A673 (cell line): ENCODE results near the gene KCNQ1. TPM values are rescaled to one million over a fixed set of nuclear protein-coding genes. Genes with fewer than 3 reads are reported as not detected.

Source experiments
- BruUV-seq: library from RNA; stranded (reverse); fragments of 400-500 nt; replicated peaks from 2 replicates; lab custom pipeline; 2021; lab: Mats Ljungman, UMichigan
- CTCF ChIA-PET: fragments of 300-600 bp; sonication (Branson Sonifier 250); formaldehyde crosslinking; loops from one replicate; lab custom pipeline; 2022; ENCODE audit warnings: antibody characterized with exemption; lab: Charles Lee
- POLR2A ChIA-PET: fragments of 300-600 bp; sonication (Branson Sonifier 250); formaldehyde crosslinking; loops from one replicate; lab custom pipeline; 2022; ENCODE audit warnings: antibody characterized with exemption; ENCODE audit not compliant: low non-redundant PET; lab: Charles Lee
- DNase-seq: peaks from one replicate; pipeline ENCODE4 v3.0.0-alpha.2; 2015; ENCODE audit warnings: low spot score
- H3K27ac ChIP-seq: fragments of 200-600 bp; sonication (generic); 2 replicates; pipeline ENCODE4 v1.5.1; 2016; ENCODE audit warnings: mixed run types, low read depth, mild to moderate bottlenecking, mixed read lengths, antibody characterized with exemption, low read length; ENCODE audit not compliant: poor library complexity, severe bottlenecking
- H3K27me3 ChIP-seq: fragments of 200-600 bp; sonication (generic); replicated peaks from 2 replicates; pipeline ENCODE4 v1.6.1; 2017; ENCODE audit warnings: mixed run types, low read depth, mild to moderate bottlenecking, mixed read lengths, antibody characterized with exemption, low read length; ENCODE audit not compliant: insufficient read depth, poor library complexity
- H3K36me3 ChIP-seq: fragments of 200-600 bp; sonication (generic); 2 replicates; pipeline ENCODE4 v1.6.1; 2016; ENCODE audit warnings: mixed run types, mild to moderate bottlenecking, mixed read lengths, antibody characterized with exemption, low read length; ENCODE audit not compliant: insufficient read depth, poor library complexity, severe bottlenecking
- H3K4me1 ChIP-seq: fragments of 200-600 bp; sonication (generic); 2 replicates; pipeline ENCODE4 v1.6.1; 2017; ENCODE audit warnings: mixed run types, mild to moderate bottlenecking, mixed read lengths, antibody characterized with exemption, low read length; ENCODE audit not compliant: insufficient read depth, poor library complexity, severe bottlenecking
- H3K4me3 ChIP-seq: fragments of 200-600 bp; sonication (generic); 2 replicates; pipeline ENCODE4 v1.5.1; 2016; ENCODE audit warnings: low read depth, mixed run types, mild to moderate bottlenecking, mixed read lengths, low read length; ENCODE audit not compliant: poor library complexity, severe bottlenecking
- H3K9me3 ChIP-seq: fragments of 200-600 bp; sonication (generic); 2 replicates; pipeline ENCODE4 v1.6.1; 2016; ENCODE audit warnings: mixed run types, low read depth, mild to moderate bottlenecking, mixed read lengths, antibody characterized with exemption, low read length; ENCODE audit not compliant: poor library complexity, severe bottlenecking
- EZH2 ChIP-seq: fragments of 200-600 bp; sonication (generic); IDR thresholded peaks from 2 replicates; pipeline ENCODE4 v1.6.1; 2017; ENCODE audit warnings: borderline replicate concordance, low read depth, mild to moderate bottlenecking, mixed read lengths, antibody characterized with exemption, low read length; ENCODE audit not compliant: poor library complexity, severe bottlenecking
- intact Hi-C: fragments of 100-400 bp; cut with micrococcal nuclease; formaldehyde crosslinking; loops from one replicate; pipeline ENCODE4 v1.10.0; 2022; ENCODE audit not compliant: unreplicated experiment
- total RNA-seq: library from RNA; stranded (reverse); gene quantifications from 2 replicates; pipeline ENCODE4 v1.2.3, GENCODE V29; 2021
- TF ChIP-seq, protein P1 (sequence below): fragments of 300-800, 200-600 bp; sonication (generic); conservative IDR thresholded peaks from 2 replicates; pipeline ENCODE4 v1.5.1; 2017; ENCODE audit warnings: low read depth, mild to moderate bottlenecking, antibody characterized with exemption, low read length, moderate library complexity, mixed read lengths

Gene KCNQ1
- total RNA-seq, 1 experiment from 2014 or later = not detected

DNA sequence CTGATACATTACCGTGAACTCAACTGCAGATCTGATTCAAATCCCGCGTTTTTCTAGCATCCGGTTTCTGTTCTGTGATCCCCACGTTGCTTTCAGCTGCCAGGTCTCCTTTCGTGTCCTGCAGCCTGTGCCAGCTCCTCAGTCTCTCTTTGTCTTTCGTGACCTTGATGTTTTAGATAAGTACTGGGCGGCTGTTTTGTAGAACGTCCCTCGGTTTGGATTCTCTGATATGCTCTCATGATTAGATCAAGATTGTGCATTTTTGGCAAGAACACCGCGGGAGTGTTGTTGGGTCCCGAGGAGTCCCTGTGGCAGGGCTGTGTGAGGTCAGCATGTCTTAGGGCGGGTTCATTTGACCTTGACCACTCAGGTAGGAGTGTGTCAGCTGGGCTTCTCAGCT, 38.6 kb downstream of the KCNQ1 start:
- DNase-seq = no peak
- Histone ChIP-seq H3K4me1 (no peaks in the 10 kb centered on the region), H3K27me3 (peaks cover 5% of the 10 kb centered on the region), H3K4me3 (no peak overlapping the region), H3K27ac (no peak overlapping the region), H3K9me3 (peaks cover 9% of the 10 kb centered on the region), H3K36me3 (no peaks in the 10 kb centered on the region)
- intact Hi-C loops = no loop called here
- CTCF ChIA-PET = no interaction called here
- POLR2A ChIA-PET = no interaction called here
- TF ChIP-seq EZH2 = no peak
- TF ChIP-seq, protein P1, sequence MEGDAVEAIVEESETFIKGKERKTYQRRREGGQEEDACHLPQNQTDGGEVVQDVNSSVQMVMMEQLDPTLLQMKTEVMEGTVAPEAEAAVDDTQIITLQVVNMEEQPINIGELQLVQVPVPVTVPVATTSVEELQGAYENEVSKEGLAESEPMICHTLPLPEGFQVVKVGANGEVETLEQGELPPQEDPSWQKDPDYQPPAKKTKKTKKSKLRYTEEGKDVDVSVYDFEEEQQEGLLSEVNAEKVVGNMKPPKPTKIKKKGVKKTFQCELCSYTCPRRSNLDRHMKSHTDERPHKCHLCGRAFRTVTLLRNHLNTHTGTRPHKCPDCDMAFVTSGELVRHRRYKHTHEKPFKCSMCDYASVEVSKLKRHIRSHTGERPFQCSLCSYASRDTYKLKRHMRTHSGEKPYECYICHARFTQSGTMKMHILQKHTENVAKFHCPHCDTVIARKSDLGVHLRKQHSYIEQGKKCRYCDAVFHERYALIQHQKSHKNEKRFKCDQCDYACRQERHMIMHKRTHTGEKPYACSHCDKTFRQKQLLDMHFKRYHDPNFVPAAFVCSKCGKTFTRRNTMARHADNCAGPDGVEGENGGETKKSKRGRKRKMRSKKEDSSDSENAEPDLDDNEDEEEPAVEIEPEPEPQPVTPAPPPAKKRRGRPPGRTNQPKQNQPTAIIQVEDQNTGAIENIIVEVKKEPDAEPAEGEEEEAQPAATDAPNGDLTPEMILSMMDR = no peak
- BruUV-seq = no TSS peak

DNA sequence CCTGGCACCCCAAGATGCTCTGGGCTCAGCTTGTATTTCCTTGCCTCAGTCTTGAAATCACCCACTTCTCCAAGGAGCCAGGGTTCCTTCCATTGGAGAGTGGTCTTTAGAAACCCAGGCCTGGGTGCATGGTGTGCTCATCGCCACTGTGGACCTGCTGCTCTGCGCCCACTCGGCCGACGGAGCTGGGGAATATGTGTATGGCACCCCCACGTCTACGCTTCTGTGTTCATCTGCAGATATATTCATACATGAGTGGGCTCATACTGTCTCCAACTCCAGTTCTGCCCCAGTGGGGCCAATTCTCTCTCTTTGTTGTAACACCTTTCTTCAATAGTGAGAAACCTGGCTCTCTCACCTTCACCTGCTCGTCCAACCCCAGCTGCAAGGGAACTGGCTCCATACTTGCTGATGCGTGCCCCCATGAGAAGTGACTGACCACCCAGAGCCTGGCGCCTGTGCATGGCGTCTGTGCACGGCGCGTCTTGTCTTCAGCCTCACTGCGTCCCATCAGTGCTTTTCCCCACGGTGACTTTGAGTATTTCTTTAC, 39.8 kb downstream of the KCNQ1 start:
- peaks cover 5% of the 10 kb centered on the region for H3K27me3 ChIP-seq
- BruUV-seq = no TSS peak
- TF ChIP-seq, protein P1 = no peak
- no peak for TF ChIP-seq EZH2
- H3K36me3 ChIP-seq = no peaks in the 10 kb centered on the region
- intact Hi-C loops = no loop called here
- no peak overlapping the region for H3K27ac ChIP-seq
- H3K4me1 ChIP-seq = no peaks in the 10 kb centered on the region
- H3K4me3 ChIP-seq = no peak overlapping the region
- ChIA-PET POLR2A (no interaction called here), CTCF (no interaction called here)
- peaks cover 9% of the 10 kb centered on the region for H3K9me3 ChIP-seq
- no peak for DNase-seq

DNA sequence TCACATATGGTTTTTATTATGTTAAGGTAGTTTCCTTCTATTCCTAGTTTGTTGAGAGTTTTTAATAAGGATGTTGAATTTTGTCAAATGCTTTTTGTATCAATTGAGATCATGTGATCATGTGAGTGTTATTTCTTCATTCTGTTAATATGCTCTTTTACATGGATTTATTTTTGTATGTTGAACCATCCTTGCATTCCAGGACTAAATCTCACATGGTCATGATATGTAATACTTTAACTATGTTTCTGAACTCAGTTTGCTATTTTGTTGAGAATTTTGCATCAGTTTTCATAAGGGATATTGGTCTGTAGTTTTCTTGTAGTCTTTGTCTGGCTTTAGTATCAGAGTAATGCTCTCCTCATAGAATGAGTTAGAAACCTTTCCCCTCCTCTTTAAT, 43.2 kb downstream of the KCNQ1 start:
- CTCF ChIA-PET = no interaction called here
- no TSS peak for BruUV-seq
- TF ChIP-seq, protein P1 = no peak
- no peak for TF ChIP-seq EZH2

More for the DNA sequence above, 43.2 kb downstream of the KCNQ1 start:
- no peak overlapping the region for H3K27ac ChIP-seq
- no peaks in the 10 kb centered on the region for H3K36me3 ChIP-seq
- no peak for DNase-seq
- no peaks in the 10 kb centered on the region for H3K4me1 ChIP-seq
- H3K4me3 ChIP-seq = no peak overlapping the region
- intact Hi-C loops = no loop called here
- POLR2A ChIA-PET = no interaction called here
- peaks cover 9% of the 10 kb centered on the region for H3K9me3 ChIP-seq
- peaks cover 10% of the 10 kb centered on the region for H3K27me3 ChIP-seq
